Peyer's patch (tissue), 4 donors: Measurements from ENCODE around the gene TOPAZ1.

Source experiments
- CTCF ChIP-seq, 6 experiments: fragments of 450-650 bp in 4 of 6; fragments of 200-600 bp in 2 of 6; sonication (generic) in 1 of 6; IDR thresholded peaks; one replicate each; pipeline ENCODE4 v1.5.1; 2017 to 2019; ENCODE audit warnings: antibody characterized with exemption in 6 of 6, mild to moderate bottlenecking in 3 of 6, moderate library complexity in 1 of 6
- POLR2A ChIP-seq, 2 donors: fragments of 450-650 bp; IDR thresholded peaks; one replicate each; pipeline ENCODE4 v1.5.1; 2017; ENCODE audit warnings: antibody characterized with exemption in 2 of 2, mild to moderate bottlenecking in 2 of 2, moderate library complexity in 2 of 2

GRCh38 chr3:44228900-44229299 lies 12.8 kb upstream of the TOPAZ1 start:
- TF ChIP-seq CTCF (IDR thresholded peaks at IDR 0.05) (no peak), POLR2A (IDR thresholded peaks at IDR 0.05) (no peak)
